A549 treated with AZD9567 at 1 μM for 4 hours (cell line): ENCODE data around the gene SHROOM4. TPM values are rescaled to one million over a fixed set of nuclear protein-coding genes. Genes with fewer than 3 reads are reported as not detected.

Experiments
- total RNA-seq: library from RNA; stranded (reverse); fragments of 200-300 nt; extraction: Qiagen RNA extraction; gene quantifications from 5 replicates; pipeline ENCODE4 v1.2.3, GENCODE V29; 2022; ENCODE audit not compliant: insufficient read depth

Gene SHROOM4, protein sequence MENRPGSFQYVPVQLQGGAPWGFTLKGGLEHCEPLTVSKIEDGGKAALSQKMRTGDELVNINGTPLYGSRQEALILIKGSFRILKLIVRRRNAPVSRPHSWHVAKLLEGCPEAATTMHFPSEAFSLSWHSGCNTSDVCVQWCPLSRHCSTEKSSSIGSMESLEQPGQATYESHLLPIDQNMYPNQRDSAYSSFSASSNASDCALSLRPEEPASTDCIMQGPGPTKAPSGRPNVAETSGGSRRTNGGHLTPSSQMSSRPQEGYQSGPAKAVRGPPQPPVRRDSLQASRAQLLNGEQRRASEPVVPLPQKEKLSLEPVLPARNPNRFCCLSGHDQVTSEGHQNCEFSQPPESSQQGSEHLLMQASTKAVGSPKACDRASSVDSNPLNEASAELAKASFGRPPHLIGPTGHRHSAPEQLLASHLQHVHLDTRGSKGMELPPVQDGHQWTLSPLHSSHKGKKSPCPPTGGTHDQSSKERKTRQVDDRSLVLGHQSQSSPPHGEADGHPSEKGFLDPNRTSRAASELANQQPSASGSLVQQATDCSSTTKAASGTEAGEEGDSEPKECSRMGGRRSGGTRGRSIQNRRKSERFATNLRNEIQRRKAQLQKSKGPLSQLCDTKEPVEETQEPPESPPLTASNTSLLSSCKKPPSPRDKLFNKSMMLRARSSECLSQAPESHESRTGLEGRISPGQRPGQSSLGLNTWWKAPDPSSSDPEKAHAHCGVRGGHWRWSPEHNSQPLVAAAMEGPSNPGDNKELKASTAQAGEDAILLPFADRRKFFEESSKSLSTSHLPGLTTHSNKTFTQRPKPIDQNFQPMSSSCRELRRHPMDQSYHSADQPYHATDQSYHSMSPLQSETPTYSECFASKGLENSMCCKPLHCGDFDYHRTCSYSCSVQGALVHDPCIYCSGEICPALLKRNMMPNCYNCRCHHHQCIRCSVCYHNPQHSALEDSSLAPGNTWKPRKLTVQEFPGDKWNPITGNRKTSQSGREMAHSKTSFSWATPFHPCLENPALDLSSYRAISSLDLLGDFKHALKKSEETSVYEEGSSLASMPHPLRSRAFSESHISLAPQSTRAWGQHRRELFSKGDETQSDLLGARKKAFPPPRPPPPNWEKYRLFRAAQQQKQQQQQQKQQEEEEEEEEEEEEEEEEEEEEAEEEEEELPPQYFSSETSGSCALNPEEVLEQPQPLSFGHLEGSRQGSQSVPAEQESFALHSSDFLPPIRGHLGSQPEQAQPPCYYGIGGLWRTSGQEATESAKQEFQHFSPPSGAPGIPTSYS (N-terminal part only)
- total RNA-seq: not detected in 5 replicates

DNA sequence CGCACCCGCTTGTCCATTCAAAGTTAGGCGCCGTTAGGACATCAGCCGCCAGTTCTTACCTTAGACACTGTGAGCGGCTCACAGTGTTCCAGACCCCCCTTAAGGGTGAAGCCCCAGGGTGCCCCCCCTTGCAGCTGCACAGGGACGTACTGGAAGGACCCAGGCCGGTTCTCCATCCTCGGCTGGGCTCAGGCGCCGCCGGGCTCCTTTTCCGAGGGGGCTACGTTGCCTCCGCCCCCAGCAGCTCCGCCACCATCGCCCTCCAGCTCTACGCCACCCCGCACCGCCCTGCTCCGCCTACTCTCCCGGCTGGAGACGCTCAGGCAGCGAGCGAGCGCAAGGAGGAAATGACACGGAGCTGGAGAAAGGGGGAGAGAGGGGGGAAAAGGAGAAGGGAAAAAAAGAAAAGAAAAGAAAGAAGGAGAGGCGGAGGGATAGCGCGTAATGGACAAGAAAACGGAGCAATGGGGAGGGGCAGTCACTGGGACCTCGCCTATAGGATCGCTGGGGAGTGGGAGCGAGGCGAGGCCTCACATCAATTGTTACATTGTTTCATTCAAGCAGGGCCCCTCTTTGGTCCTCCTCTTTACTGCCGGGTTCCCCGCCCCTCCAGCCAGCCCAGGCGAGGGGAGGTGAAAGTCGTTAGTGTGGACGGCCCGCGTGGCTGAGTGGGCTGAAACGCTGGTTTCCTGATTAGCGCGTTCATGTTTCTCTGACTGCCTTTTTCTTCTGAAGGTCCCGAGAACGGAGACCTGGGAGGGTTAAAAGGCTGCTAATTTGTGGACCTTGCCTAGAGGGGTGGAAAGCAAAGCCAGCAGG is at the start of gene SHROOM4:
Gene SHROOM4, minus strand, starts transcription at position 352 of the 819 bp plus-strand sequence. Its CDS starts 176 bp downstream, at position 176.

Other genes with a start within 250 kb of the SHROOM4 start
- gene BMP15, start 96.5 kb upstream of the SHROOM4 start, total RNA-seq: not detected in 5 replicates